Body of pancreas (tissue), 4 donors: ENCODE results near the gene BRPF3.

ENCODE experiments used
- POLR2A ChIP-seq, 3 donors: fragments of 450-650 bp; IDR thresholded peaks; one replicate each; pipeline ENCODE4 v1.6.1; 2016; ENCODE audit warnings: antibody characterized with exemption in 3 of 3, mild to moderate bottlenecking in 2 of 3
- TF ChIP-seq, protein P1 (sequence below), 7 experiments: fragments of 450-650 bp in 4 of 7; fragments of 200-600 bp in 3 of 7; sonication (generic) in 3 of 7; IDR thresholded peaks; one replicate each; pipeline ENCODE4 v1.5.1; 2016 to 2019; ENCODE audit warnings: antibody characterized with exemption in 7 of 7

GRCh38 chr6:36187446-36187845, 9.1 kb upstream of the BRPF3 start:
- TF ChIP-seq, protein P1, sequence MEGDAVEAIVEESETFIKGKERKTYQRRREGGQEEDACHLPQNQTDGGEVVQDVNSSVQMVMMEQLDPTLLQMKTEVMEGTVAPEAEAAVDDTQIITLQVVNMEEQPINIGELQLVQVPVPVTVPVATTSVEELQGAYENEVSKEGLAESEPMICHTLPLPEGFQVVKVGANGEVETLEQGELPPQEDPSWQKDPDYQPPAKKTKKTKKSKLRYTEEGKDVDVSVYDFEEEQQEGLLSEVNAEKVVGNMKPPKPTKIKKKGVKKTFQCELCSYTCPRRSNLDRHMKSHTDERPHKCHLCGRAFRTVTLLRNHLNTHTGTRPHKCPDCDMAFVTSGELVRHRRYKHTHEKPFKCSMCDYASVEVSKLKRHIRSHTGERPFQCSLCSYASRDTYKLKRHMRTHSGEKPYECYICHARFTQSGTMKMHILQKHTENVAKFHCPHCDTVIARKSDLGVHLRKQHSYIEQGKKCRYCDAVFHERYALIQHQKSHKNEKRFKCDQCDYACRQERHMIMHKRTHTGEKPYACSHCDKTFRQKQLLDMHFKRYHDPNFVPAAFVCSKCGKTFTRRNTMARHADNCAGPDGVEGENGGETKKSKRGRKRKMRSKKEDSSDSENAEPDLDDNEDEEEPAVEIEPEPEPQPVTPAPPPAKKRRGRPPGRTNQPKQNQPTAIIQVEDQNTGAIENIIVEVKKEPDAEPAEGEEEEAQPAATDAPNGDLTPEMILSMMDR (IDR thresholded peaks at IDR 0.05), result no peak
- TF ChIP-seq POLR2A (IDR thresholded peaks at IDR 0.05), result no peak
